Fibroblast of lung (primary cell): ENCODE measurements around the gene APOBEC4. TPM values are rescaled to one million over a fixed set of nuclear protein-coding genes. Genes with fewer than 3 reads are reported as not detected.

Experiments used
- DNase-seq, 2 donors: peaks; one replicate each; pipeline versions ENCODE4 v3.0.0 to v3.0.0-alpha.2; 2010; ENCODE audit warnings: low read depth in 2 of 2
- H2AFZ ChIP-seq: 2 replicates; pipeline ENCODE4 v1.5.1; 2012; ENCODE audit warnings: low read length, control low read depth, inconsistent platforms
- H3K27ac ChIP-seq: 2 replicates; pipeline ENCODE4 v1.5.1; 2011; ENCODE audit warnings: low read length, control low read depth; ENCODE audit not compliant: insufficient read depth
- H3K27me3 ChIP-seq: 2 replicates; pipeline ENCODE4 v1.5.1; 2011; ENCODE audit warnings: mild to moderate bottlenecking, low read length; ENCODE audit not compliant: control insufficient read depth, insufficient read depth
- H3K36me3 ChIP-seq: 2 replicates; pipeline ENCODE4 v1.5.1; 2011; ENCODE audit warnings: low read length; ENCODE audit not compliant: control insufficient read depth, insufficient read depth
- H3K4me1 ChIP-seq: 2 replicates; pipeline ENCODE4 v1.5.1; 2011; ENCODE audit warnings: low read length; ENCODE audit not compliant: control insufficient read depth, insufficient read depth; ENCODE audit errors: extremely low read depth
- H3K4me2 ChIP-seq: 2 replicates; pipeline ENCODE4 v1.5.1; 2011; ENCODE audit warnings: low read length, control low read depth; ENCODE audit not compliant: insufficient read depth; ENCODE audit errors: extremely low read depth
- H3K4me3 ChIP-seq, 4 experiments: fragments of 200-600 bp in 1 of 4; sonication (generic) in 1 of 4; replicated peaks in 1 of 4; 2 replicates each; pipeline ENCODE4 v1.5.1; 2011 to 2016; ENCODE audit warnings: low read length in 4 of 4, low read depth in 3 of 4, mild to moderate bottlenecking in 3 of 4, control low read depth in 2 of 4, inconsistent platforms in 1 of 4, mixed read lengths in 1 of 4; ENCODE audit not compliant: insufficient read depth in 1 of 4; ENCODE audit errors: control extremely low read depth in 1 of 4
- H3K79me2 ChIP-seq: 2 replicates; pipeline ENCODE4 v1.5.1; 2012; ENCODE audit warnings: mild to moderate bottlenecking, low read length, inconsistent platforms; ENCODE audit not compliant: control insufficient read depth, insufficient read depth
- H3K9ac ChIP-seq: 2 replicates; pipeline ENCODE4 v1.5.1; 2011; ENCODE audit warnings: mild to moderate bottlenecking, low read length, control low read depth; ENCODE audit not compliant: insufficient read depth
- H3K9me3 ChIP-seq: 2 replicates; pipeline ENCODE4 v1.5.1; 2012; ENCODE audit warnings: low read depth, low read length; ENCODE audit not compliant: control insufficient read depth, insufficient read depth
- H4K20me1 ChIP-seq: 2 replicates; pipeline ENCODE4 v1.5.1; 2011; ENCODE audit warnings: low read length; ENCODE audit not compliant: control insufficient read depth, insufficient read depth; ENCODE audit errors: extremely low read depth
- CTCF ChIP-seq, 2 donors: IDR thresholded peaks in 1 of 2; conservative IDR thresholded peaks in 1 of 2; 1 replicate in 1 of 2; 2 replicates in 1 of 2; pipeline ENCODE4 v1.5.1; 2011 to 2012; ENCODE audit warnings: low read length in 2 of 2, control low read depth in 1 of 2, inconsistent platforms in 1 of 2, low read depth in 1 of 2, mild to moderate bottlenecking in 1 of 2
- EZH2 ChIP-seq: IDR thresholded peaks from 2 replicates; pipeline ENCODE4 v1.5.1; 2012; ENCODE audit warnings: low read length, control low read depth, mild to moderate bottlenecking; ENCODE audit errors: missing control alignments
- polyA plus RNA-seq, 2 donors: library from polyadenylated mRNA; depleted of rRNA in 1 of 2; stranded (reverse) in 1 of 2; unstranded in 1 of 2; fragments of >200 nt; gene quantifications; 2 replicates each; pipeline ENCODE4 v1.2.1, GENCODE V29; 2011 to 2012; ENCODE audit warnings: missing spikeins in 1 of 2
- total RNA-seq: library from RNA; depleted of rRNA; stranded (reverse); fragments of >200 nt; gene quantifications from 2 replicates; pipeline ENCODE4 v1.2.1, GENCODE V29; 2014

The APOBEC4 gene
- total and polyA plus RNA-seq, 2 donors (not counting 1 experiment from before 2014, with no cell fraction given), result not detected

- no peak overlapping the region for H2AFZ ChIP-seq
- no peak overlapping the region for H3K9ac ChIP-seq
- peak in 1 of 2 donors; percentile 33 for DNase-seq
- H3K9me3 ChIP-seq, result no peaks in the 10 kb centered on the region
- H4K20me1 ChIP-seq, result no peaks in the 10 kb centered on the region
- no peak for TF ChIP-seq CTCF (conservative IDR thresholded peaks at IDR 0.05 in 1 of 2, IDR thresholded peaks at IDR 0.05 in 1 of 2; ENCODE audit: low read depth in 1 of 2, low read length in 2 of 2)
- no peak for TF ChIP-seq EZH2
- H3K36me3 ChIP-seq, result no peaks in the 10 kb centered on the region
- no peaks in the 10 kb centered on the region for H3K4me1 ChIP-seq
- H3K4me3 ChIP-seq, result no peak overlapping the region
- H3K27ac ChIP-seq, result no peak overlapping the region
- no peak overlapping the region for H3K4me2 ChIP-seq
- H3K27me3 ChIP-seq, result no peaks in the 10 kb centered on the region
- no peaks in the 10 kb centered on the region for H3K79me2 ChIP-seq
These were observed 22.3 kb upstream of the APOBEC4 start for GRCh38 chr1:183675381-183675780.

GRCh38 chr1:183674886-183675285, 21.8 kb upstream of the APOBEC4 start:
- Histone ChIP-seq H3K27me3 (no peaks in the 10 kb centered on the region), H2AFZ (no peak overlapping the region), H3K4me1 (no peaks in the 10 kb centered on the region), H3K36me3 (no peaks in the 10 kb centered on the region), H3K9me3 (no peaks in the 10 kb centered on the region), H3K4me2 (no peak overlapping the region), H3K9ac (no peak overlapping the region), H4K20me1 (no peaks in the 10 kb centered on the region), H3K4me3 (no peak overlapping the region), H3K27ac (no peak overlapping the region), H3K79me2 (no peaks in the 10 kb centered on the region)
- TF ChIP-seq CTCF (conservative IDR thresholded peaks at IDR 0.05 in 1 of 2, IDR thresholded peaks at IDR 0.05 in 1 of 2; ENCODE audit: low read depth in 1 of 2, low read length in 2 of 2) (no peak), EZH2 (no peak)
- DNase-seq, result no peak

- Histone ChIP-seq H3K4me3 (no peak overlapping the region), H2AFZ (no peak overlapping the region), H3K36me3 (no peaks in the 10 kb centered on the region), H3K27ac (no peak overlapping the region), H3K27me3 (no peaks in the 10 kb centered on the region), H3K9me3 (no peaks in the 10 kb centered on the region), H3K4me2 (no peak overlapping the region), H3K79me2 (no peaks in the 10 kb centered on the region), H4K20me1 (no peaks in the 10 kb centered on the region), H3K4me1 (no peaks in the 10 kb centered on the region), H3K9ac (no peak overlapping the region)
- no peak for TF ChIP-seq CTCF (conservative IDR thresholded peaks at IDR 0.05 in 1 of 2, IDR thresholded peaks at IDR 0.05 in 1 of 2; ENCODE audit: low read depth in 1 of 2, low read length in 2 of 2)
- TF ChIP-seq EZH2, result no peak
- peak in 1 of 2 donors; percentile 25 for DNase-seq
These were observed 21.2 kb upstream of the APOBEC4 start for GRCh38 chr1:183674339-183674738.
